NCI-H82 (cell line): ENCODE data around the gene RNF25.

ENCODE experiments used
- DNase-seq: peaks from one replicate; lab custom pipeline; 2025; lab: John Stamatoyannopoulos, UW

RNF25 gene

GRCh38 chr2:218623366-218623705 is 48.5 kb downstream of the RNF25 start:
- no peak for DNase-seq

GRCh38 chr2:218622606-218623365 is 49.0 kb downstream of the RNF25 start:
- no peak for DNase-seq

GRCh38 chr2:218621007-218621406 is 50.8 kb downstream of the RNF25 start:
- DNase-seq: no peak

- peak; percentile 19 for DNase-seq
Measured at GRCh38 chr2:218618102-218618860, 53.5 kb downstream of the RNF25 start.

- no peak for DNase-seq
Measured at GRCh38 chr2:218615868-218616315, 55.9 kb downstream of the RNF25 start.
